Breast epithelium (tissue), 4 donors: ENCODE results near the gene SFMBT2. TPM values are rescaled to one million over a fixed set of nuclear protein-coding genes. Genes with fewer than 3 reads are reported as not detected.

Experiments
- DNase-seq, 2 donors: peaks; one replicate each; pipeline ENCODE4 v3.0.0-alpha.2; 2019; ENCODE audit warnings: low spot score in 2 of 2
- H3K27ac ChIP-seq, 2 donors: fragments of 200-600 bp; sonication (generic) in 1 of 2; one replicate each; pipeline ENCODE4 v1.5.1; 2016 to 2019; ENCODE audit warnings: mild to moderate bottlenecking in 1 of 2
- H3K27me3 ChIP-seq, 2 donors: fragments of 200-600 bp; sonication (generic) in 1 of 2; one replicate each; pipeline versions ENCODE4 v1.5.1 to v1.6.0; 2017 to 2019; ENCODE audit warnings: control low read depth in 1 of 2, mild to moderate bottlenecking in 1 of 2
- H3K36me3 ChIP-seq: fragments of 200-600 bp; one replicate; pipeline ENCODE4 v1.5.1; 2019
- H3K4me1 ChIP-seq, 2 donors: fragments of 200-600 bp; sonication (generic); one replicate each; pipeline ENCODE4 v1.5.1; 2016 to 2019; ENCODE audit warnings: control low read depth in 1 of 2
- H3K4me3 ChIP-seq, 3 donors: fragments of 200-600 bp; sonication (generic); 1 replicate in 2 of 3; 2 replicates in 1 of 3; pipeline ENCODE4 v1.5.1; 2016 to 2019; ENCODE audit warnings: mild to moderate bottlenecking in 3 of 3, moderate library complexity in 2 of 3
- H3K9me3 ChIP-seq, 2 donors: fragments of 200-600 bp; sonication (generic) in 1 of 2; one replicate each; pipeline ENCODE4 v1.5.1; 2016 to 2019; ENCODE audit warnings: control low read depth in 1 of 2
- POLR2A ChIP-seq: fragments of 450-650 bp; IDR thresholded peaks from one replicate; pipeline ENCODE4 v1.6.1; 2016; ENCODE audit warnings: antibody characterized with exemption, mild to moderate bottlenecking, moderate library complexity
- POLR2AphosphoS5 ChIP-seq, 3 donors: sonication (generic); formaldehyde crosslinking; IDR thresholded peaks; one replicate each; pipeline ENCODE4 v1.6.1; 2017; ENCODE audit warnings: antibody characterized with exemption in 3 of 3
- intact Hi-C: fragments of 100-400 bp; cut with DNase I; formaldehyde crosslinking; loops from one replicate; pipeline ENCODE4 v1.15.1; 2023; ENCODE audit warnings: low total_unique reads
- total RNA-seq, 3 donors: library from RNA; depleted of rRNA; stranded (reverse); fragments of >200 nt; gene quantifications; one replicate each; pipeline ENCODE4 v1.1.0, GENCODE V29; 2016
- TF ChIP-seq, protein P1 (sequence below), 3 donors: fragments of 450-650 bp; IDR thresholded peaks; one replicate each; pipeline ENCODE4 v1.5.1; 2016 to 2017; ENCODE audit warnings: antibody characterized with exemption in 3 of 3, mild to moderate bottlenecking in 3 of 3, moderate library complexity in 3 of 3

The SFMBT2 gene
- total RNA-seq, 3 donors from 2014 or later: 3.5 to 32.8 (median 22.8) TPM

DNA sequence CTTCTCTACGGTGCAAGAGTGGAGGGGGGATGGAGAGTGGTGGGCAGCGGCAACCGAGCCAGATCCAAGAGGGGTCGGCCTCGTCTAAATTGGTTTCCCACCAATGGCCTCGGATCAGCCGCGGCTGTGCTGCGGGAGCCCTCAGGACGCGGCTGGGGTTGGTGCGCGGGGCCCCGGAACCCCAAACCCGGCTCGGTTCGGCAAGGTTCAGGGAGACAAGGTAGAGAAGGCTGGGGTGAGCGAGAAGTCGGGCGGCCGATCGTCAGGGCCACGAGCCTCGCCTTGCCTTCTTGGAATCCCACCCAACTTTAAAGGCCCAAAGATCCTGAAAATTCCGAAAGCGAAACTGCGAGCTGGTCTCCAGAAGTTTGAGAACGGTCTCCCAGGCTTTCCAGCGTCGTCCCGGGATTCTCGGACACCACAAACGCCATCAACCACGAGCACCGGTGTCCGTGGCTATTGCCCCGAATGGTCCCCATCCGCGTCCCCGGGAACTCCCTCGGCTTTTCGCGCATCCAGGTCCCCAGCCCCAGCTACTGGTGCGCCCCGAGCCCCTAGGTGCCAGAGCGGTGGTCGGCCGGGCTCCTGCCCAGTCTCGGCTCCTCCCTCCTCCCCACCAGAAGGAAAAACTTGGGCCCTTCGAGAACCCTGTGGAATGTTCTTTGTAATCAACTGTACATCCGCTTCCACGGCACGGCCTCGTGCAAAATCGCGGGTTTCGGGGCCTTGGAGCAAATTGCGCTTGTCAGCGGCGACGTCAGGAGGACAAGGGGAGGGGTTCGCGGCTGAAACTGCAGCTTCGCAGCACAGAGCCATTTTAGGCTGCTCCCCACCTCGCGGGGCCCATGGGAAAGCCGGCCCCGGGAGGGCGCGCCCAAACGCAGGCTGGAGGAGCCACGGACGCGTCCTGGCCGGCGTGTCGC, 3.2 kb downstream of the SFMBT2 start:
- peak overlapping the region; percentile 65 to 90 (median 78) for H3K4me3 ChIP-seq
- DNase-seq: no peak
- H3K27ac ChIP-seq: peak overlapping the region; percentile 75 to 93
- H3K9me3 ChIP-seq: no peaks in the 10 kb centered on the region
- H3K36me3 ChIP-seq: no peaks in the 10 kb centered on the region
- intact Hi-C loops: loop anchor here (2.0 kb wide), 1 partner anchor 41 kb away; no protein-coding TSS in a partner anchor
- peaks cover 8 to 11% of the 10 kb centered on the region in 2 donors for H3K4me1 ChIP-seq
- peak in 1 of 3 donors; percentile 16 for TF ChIP-seq POLR2AphosphoS5 (IDR thresholded peaks at IDR 0.05)
- TF ChIP-seq, protein P1, sequence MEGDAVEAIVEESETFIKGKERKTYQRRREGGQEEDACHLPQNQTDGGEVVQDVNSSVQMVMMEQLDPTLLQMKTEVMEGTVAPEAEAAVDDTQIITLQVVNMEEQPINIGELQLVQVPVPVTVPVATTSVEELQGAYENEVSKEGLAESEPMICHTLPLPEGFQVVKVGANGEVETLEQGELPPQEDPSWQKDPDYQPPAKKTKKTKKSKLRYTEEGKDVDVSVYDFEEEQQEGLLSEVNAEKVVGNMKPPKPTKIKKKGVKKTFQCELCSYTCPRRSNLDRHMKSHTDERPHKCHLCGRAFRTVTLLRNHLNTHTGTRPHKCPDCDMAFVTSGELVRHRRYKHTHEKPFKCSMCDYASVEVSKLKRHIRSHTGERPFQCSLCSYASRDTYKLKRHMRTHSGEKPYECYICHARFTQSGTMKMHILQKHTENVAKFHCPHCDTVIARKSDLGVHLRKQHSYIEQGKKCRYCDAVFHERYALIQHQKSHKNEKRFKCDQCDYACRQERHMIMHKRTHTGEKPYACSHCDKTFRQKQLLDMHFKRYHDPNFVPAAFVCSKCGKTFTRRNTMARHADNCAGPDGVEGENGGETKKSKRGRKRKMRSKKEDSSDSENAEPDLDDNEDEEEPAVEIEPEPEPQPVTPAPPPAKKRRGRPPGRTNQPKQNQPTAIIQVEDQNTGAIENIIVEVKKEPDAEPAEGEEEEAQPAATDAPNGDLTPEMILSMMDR (IDR thresholded peaks at IDR 0.05): no peak
- peaks cover 0 to 12% of the 10 kb centered on the region in 2 donors for H3K27me3 ChIP-seq

DNA sequence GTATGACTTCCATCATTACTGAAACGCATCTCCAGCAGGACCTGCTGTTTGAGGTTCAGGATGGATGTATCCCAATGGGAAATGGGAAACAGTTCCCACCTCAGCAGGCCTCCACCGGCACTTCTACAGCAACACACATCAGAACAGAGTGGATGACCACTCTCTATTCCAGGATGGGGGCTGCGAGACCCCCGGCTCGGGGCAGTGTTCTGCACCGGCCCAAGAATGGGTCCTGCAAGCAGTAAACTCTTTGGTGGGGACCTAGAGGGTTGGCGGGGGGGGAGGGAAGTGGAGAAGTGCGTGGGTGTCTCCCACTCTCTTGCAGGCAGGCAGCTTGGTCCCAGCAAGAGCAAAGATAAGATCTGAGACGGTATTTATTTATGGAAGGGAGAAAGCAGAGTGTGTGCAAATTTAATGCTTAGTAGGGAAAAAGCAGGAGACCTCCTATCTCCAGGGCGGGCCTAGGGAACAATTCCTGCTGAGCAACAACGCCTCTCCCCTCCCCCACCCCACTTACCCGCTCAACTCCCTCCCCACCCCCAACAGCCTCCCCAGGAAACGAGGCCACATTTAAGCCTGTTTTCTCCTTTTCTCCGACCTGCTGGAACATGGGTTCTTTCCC, 4.0 kb downstream of the SFMBT2 start:
- Histone ChIP-seq H3K36me3 (no peaks in the 10 kb centered on the region), H3K4me1 (peaks cover 2 to 6% of the 10 kb centered on the region in 2 donors), H3K27ac (peak overlapping the region; percentile 75 to 93), H3K4me3 (peak overlapping the region; percentile 65 to 90 (median 78)), H3K9me3 (no peaks in the 10 kb centered on the region), H3K27me3 (peaks cover 0 to 4% of the 10 kb centered on the region in 2 donors)
- no peak for DNase-seq
- TF ChIP-seq POLR2A (no peak), POLR2AphosphoS5 (IDR thresholded peaks at IDR 0.05) (no peak)
- TF ChIP-seq, protein P1 (IDR thresholded peaks at IDR 0.05): no peak
- intact Hi-C loops: no loop called here

DNA sequence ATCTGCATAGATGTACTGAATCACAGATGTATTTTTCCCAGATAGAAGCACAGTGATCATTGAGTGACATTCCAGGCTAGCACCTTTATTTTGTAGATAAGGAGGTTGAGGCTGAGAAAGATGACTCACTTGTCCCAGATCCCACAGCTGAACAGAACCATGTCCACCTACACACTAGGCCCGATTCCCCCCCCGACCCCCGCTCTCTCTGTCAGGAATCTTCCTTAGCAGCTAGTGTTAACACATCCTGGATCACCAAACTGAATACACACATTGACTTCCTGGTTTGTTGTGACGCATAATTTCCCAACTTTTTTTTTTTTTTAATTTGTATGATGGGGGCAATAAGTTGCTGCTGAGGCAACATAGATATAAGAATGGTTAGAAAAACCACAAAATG, 5.2 kb downstream of the SFMBT2 start:
- intact Hi-C loops: no loop called here
- H3K4me3 ChIP-seq: no peak overlapping the region
- H3K9me3 ChIP-seq: no peaks in the 10 kb centered on the region
- no peak for DNase-seq
- peaks cover 0 to 6% of the 10 kb centered on the region in 2 donors for H3K4me1 ChIP-seq
- H3K36me3 ChIP-seq: no peaks in the 10 kb centered on the region
- H3K27ac ChIP-seq: no peak overlapping the region
- no peaks in the 10 kb centered on the region for H3K27me3 ChIP-seq
- no peak for TF ChIP-seq POLR2AphosphoS5 (IDR thresholded peaks at IDR 0.05)
- no peak for TF ChIP-seq POLR2A
- TF ChIP-seq, protein P1 (IDR thresholded peaks at IDR 0.05): no peak

DNA sequence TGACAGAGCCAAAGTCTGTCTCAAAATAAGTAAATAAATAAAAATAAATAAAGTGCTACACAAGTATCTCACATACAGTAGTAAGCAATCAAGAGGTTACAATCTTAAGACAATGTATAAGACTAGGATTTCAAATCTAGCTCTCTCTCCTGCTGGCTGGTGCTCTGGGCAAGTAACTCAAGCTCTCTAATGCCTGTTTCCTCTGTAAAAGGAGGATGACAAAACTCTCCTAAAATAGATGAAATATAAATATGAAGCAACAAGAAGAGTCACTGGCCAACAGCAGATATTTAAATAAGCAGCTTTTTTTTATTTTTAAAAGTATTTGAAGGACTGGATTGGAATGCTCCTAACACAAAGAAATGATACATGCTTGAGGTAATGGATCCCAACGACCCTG, 7.2 kb downstream of the SFMBT2 start:
- Histone ChIP-seq H3K36me3 (no peaks in the 10 kb centered on the region), H3K4me3 (no peak overlapping the region), H3K4me1 (peaks cover 0 to 6% of the 10 kb centered on the region in 2 donors), H3K27me3 (no peaks in the 10 kb centered on the region), H3K9me3 (no peaks in the 10 kb centered on the region), H3K27ac (no peak overlapping the region)
- intact Hi-C loops: no loop called here
- TF ChIP-seq POLR2A: no peak
- TF ChIP-seq, protein P1 (IDR thresholded peaks at IDR 0.05): no peak
- no peak for TF ChIP-seq POLR2AphosphoS5 (IDR thresholded peaks at IDR 0.05)
- no peak for DNase-seq

DNA sequence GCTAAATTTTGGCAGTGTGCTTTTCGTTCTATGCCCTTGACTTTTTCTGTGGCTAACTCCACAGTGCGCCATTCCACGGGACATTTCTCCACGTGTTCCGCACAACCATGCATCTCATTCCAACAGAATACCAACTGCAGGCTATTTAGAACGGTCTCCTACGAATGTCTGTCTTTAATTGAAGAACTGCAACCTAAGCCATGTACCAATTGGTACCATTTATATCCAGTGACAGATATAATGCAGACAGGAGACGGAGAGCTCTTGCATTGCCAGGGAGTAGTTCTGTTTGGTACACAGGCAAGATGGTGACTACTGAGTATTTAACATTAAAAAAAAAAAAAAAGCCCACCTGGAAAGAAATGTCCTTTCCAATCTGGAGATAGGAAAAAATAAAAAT, 9.1 kb downstream of the SFMBT2 start:
- Histone ChIP-seq H3K27me3 (no peaks in the 10 kb centered on the region), H3K27ac (no peak overlapping the region), H3K4me1 (no peaks in the 10 kb centered on the region), H3K4me3 (no peak overlapping the region), H3K36me3 (no peaks in the 10 kb centered on the region), H3K9me3 (no peaks in the 10 kb centered on the region)
- TF ChIP-seq POLR2AphosphoS5 (IDR thresholded peaks at IDR 0.05): no peak
- no peak for TF ChIP-seq POLR2A
- TF ChIP-seq, protein P1 (IDR thresholded peaks at IDR 0.05): no peak
- intact Hi-C loops: no loop called here
- no peak for DNase-seq
